DND-41 (cell line): Measurements from ENCODE around the gene ITPR2.

Experiments
- ATAC-seq: fragments of 200-7000 bp; cut with Tn5 transposase; 3 replicates; pipeline ENCODE4 v1.9.1; 2021; ENCODE audit warnings: low read depth; ENCODE audit not compliant: insufficient read depth
- DNase-seq: peaks from one replicate; pipeline ENCODE4 v3.0.0-alpha.2; 2020
- H2AFZ ChIP-seq: 2 replicates; pipeline ENCODE4 v1.6.0; 2012; ENCODE audit warnings: low read depth, low read length
- H3K27ac ChIP-seq: 2 replicates; pipeline ENCODE4 v1.5.1; 2012; ENCODE audit warnings: low read length, inconsistent platforms
- H3K27me3 ChIP-seq: fragments of 200-600 bp; sonication (generic); 2 replicates; pipeline ENCODE4 v1.6.0; 2012; ENCODE audit warnings: low read length, mild to moderate bottlenecking, inconsistent platforms; ENCODE audit not compliant: insufficient read depth, poor library complexity
- H3K36me3 ChIP-seq: 2 replicates; pipeline ENCODE4 v1.5.1; 2012; ENCODE audit warnings: low read length, inconsistent platforms; ENCODE audit not compliant: insufficient read depth
- H3K4me1 ChIP-seq: 2 replicates; pipeline ENCODE4 v1.5.1; 2012; ENCODE audit warnings: mild to moderate bottlenecking, low read length; ENCODE audit not compliant: insufficient read depth
- H3K4me2 ChIP-seq: 2 replicates; pipeline ENCODE4 v1.6.0; 2012; ENCODE audit warnings: mild to moderate bottlenecking, moderate library complexity, low read length, inconsistent platforms; ENCODE audit not compliant: insufficient read depth
- H3K4me3 ChIP-seq, 2 experiments: fragments of 200-600 bp in 1 of 2; shearing (Covaris generic) in 1 of 2; 2 replicates each; pipeline ENCODE4 v1.5.1; 2012 to 2016; ENCODE audit warnings: inconsistent platforms in 2 of 2, low read length in 2 of 2, mild to moderate bottlenecking in 2 of 2, low read depth in 1 of 2, moderate library complexity in 1 of 2
- H3K79me2 ChIP-seq: 2 replicates; pipeline ENCODE4 v1.6.0; 2012; ENCODE audit warnings: low read length, inconsistent platforms; ENCODE audit not compliant: insufficient read depth
- H3K9ac ChIP-seq: 2 replicates; pipeline ENCODE4 v1.6.0; 2012; ENCODE audit warnings: low read depth, mild to moderate bottlenecking, inconsistent platforms, low read length, moderate library complexity
- H3K9me3 ChIP-seq: 2 replicates; pipeline ENCODE4 v1.5.1; 2012; ENCODE audit warnings: low read length, moderate library complexity, mild to moderate bottlenecking, inconsistent platforms; ENCODE audit not compliant: insufficient read depth, severe bottlenecking
- H4K20me1 ChIP-seq: 2 replicates; pipeline ENCODE4 v1.6.0; 2012; ENCODE audit warnings: low read length; ENCODE audit not compliant: insufficient read depth
- EZH2 ChIP-seq: IDR thresholded peaks from 3 replicates; pipeline ENCODE4 v1.6.1; 2012; ENCODE audit warnings: borderline replicate concordance, low read depth, mild to moderate bottlenecking, moderate library complexity, low read length, inconsistent platforms; ENCODE audit not compliant: severe bottlenecking
- TF ChIP-seq, protein P1 (sequence below): IDR thresholded peaks from 2 replicates; pipeline ENCODE4 v1.5.1; 2012; ENCODE audit warnings: borderline replicate concordance, low read length, moderate library complexity, mild to moderate bottlenecking; ENCODE audit not compliant: poor library complexity, severe bottlenecking; ENCODE audit errors: extremely low read depth

The ITPR2 gene

DNA sequence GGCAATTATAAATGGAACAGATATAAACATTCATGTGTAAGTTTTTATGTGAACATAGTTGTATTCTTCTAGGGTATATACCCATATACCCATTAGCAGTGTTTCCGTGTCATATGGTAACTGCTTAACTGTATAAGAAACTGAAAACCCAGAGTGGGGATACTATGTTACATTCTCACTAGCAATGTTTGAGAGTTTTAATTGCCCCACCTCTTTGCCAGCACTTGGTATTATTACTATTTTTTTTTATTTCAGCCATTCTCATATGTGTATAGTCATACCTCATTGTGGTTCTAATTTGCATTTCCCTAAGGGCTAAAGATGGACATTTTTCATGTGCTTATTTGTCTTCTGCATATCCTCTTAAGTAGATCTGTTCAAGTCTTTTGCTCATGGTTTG, 28.7 kb upstream of the ITPR2 start:
- no peaks in the 10 kb centered on the region for H3K36me3 ChIP-seq
- H2AFZ ChIP-seq, result no peak overlapping the region
- H3K27me3 ChIP-seq, result no peaks in the 10 kb centered on the region
- no peak for TF ChIP-seq EZH2
- TF ChIP-seq, protein P1, sequence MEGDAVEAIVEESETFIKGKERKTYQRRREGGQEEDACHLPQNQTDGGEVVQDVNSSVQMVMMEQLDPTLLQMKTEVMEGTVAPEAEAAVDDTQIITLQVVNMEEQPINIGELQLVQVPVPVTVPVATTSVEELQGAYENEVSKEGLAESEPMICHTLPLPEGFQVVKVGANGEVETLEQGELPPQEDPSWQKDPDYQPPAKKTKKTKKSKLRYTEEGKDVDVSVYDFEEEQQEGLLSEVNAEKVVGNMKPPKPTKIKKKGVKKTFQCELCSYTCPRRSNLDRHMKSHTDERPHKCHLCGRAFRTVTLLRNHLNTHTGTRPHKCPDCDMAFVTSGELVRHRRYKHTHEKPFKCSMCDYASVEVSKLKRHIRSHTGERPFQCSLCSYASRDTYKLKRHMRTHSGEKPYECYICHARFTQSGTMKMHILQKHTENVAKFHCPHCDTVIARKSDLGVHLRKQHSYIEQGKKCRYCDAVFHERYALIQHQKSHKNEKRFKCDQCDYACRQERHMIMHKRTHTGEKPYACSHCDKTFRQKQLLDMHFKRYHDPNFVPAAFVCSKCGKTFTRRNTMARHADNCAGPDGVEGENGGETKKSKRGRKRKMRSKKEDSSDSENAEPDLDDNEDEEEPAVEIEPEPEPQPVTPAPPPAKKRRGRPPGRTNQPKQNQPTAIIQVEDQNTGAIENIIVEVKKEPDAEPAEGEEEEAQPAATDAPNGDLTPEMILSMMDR, result no peak
- H3K27ac ChIP-seq, result no peak overlapping the region
- no peak overlapping the region for H3K9ac ChIP-seq
- no peaks in the 10 kb centered on the region for H4K20me1 ChIP-seq
- H3K4me2 ChIP-seq, result no peak overlapping the region
- no peaks in the 10 kb centered on the region for H3K79me2 ChIP-seq
- H3K4me3 ChIP-seq, result no peak overlapping the region
- DNase-seq (no peak), ATAC-seq (no peak)
- peaks cover 16% of the 10 kb centered on the region for H3K4me1 ChIP-seq
- H3K9me3 ChIP-seq, result no peaks in the 10 kb centered on the region

DNA sequence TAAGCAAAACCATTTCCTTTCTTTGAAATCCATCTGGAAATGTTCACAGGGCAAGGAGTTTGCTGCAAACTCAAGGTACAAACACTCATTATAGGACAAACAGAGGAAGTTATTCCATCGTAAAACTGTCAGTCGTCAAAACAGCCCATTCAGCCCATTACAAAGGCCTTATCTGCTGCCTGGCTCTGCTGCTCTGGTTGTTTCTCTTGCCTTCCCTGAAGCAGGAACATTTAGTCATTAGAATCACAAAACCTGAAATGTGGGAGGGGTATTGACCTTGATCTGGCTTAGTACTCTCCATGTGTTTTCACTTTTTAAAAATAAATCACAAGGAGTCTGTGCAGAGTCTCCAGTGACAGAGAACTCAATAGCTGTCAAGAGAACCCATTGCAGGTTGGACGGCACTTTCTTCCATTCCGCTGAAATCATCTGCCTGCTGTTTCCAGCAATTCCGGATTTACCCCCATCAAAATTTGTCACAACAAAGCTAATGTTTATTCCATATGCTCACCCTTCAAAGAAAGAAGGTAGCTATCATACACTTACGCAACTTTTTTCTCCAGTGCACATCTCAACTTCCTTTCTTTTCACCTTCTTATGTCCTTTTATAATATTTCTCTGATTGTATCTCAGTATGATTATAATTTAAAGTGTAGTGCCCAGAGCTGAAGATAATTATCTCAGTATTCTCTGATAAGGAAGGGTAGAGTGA, 24.6 kb upstream of the ITPR2 start:
- DNase-seq (no peak), ATAC-seq (no peak)
- Histone ChIP-seq H3K4me1 (peaks cover 24% of the 10 kb centered on the region), H3K79me2 (no peaks in the 10 kb centered on the region), H3K4me2 (no peak overlapping the region), H3K9ac (no peak overlapping the region), H3K27ac (no peak overlapping the region), H3K4me3 (no peak overlapping the region), H4K20me1 (no peaks in the 10 kb centered on the region), H2AFZ (no peak overlapping the region), H3K27me3 (no peaks in the 10 kb centered on the region), H3K9me3 (no peaks in the 10 kb centered on the region), H3K36me3 (no peaks in the 10 kb centered on the region)
- no peak for TF ChIP-seq EZH2
- TF ChIP-seq, protein P1, result no peak

DNA sequence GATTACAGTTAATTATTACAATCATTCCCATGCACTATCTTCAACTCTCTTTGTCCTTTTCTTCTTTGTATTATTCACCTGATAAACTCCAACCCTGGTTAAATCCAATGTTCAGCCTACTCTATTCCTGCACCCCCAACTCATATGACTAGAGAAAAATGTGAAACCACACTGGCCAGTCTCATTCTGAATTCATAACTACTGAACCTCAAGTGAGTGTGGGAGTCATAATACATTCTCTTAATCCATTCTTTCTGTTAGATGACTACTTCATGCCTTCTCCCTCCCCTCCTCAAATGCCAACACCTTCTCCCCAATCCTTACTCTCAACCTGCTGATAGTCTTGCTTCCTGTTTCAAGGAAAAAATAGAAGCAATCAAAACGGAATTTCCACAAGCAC, 22.3 kb upstream of the ITPR2 start:
- DNase-seq (no peak), ATAC-seq (no peak)
- H3K27me3 ChIP-seq, result no peaks in the 10 kb centered on the region
- H3K9ac ChIP-seq, result no peak overlapping the region
- H3K4me2 ChIP-seq, result no peak overlapping the region
- peaks cover 24% of the 10 kb centered on the region for H3K4me1 ChIP-seq
- H4K20me1 ChIP-seq, result no peaks in the 10 kb centered on the region
- H3K27ac ChIP-seq, result peak overlapping the region; percentile 12; the same call in 1 of the 2 replicates
- H3K9me3 ChIP-seq, result no peaks in the 10 kb centered on the region
- H3K79me2 ChIP-seq, result no peaks in the 10 kb centered on the region
- H2AFZ ChIP-seq, result 0 out of 2 replicates have a peak overlapping the region, but pooled peaks have one; percentile 34
- no peak overlapping the region for H3K4me3 ChIP-seq
- TF ChIP-seq, protein P1, result no peak
- TF ChIP-seq EZH2, result no peak
- H3K36me3 ChIP-seq, result no peaks in the 10 kb centered on the region
